Measurements from ENCODE around the gene MOB3C.

Gene MOB3C

DNA sequence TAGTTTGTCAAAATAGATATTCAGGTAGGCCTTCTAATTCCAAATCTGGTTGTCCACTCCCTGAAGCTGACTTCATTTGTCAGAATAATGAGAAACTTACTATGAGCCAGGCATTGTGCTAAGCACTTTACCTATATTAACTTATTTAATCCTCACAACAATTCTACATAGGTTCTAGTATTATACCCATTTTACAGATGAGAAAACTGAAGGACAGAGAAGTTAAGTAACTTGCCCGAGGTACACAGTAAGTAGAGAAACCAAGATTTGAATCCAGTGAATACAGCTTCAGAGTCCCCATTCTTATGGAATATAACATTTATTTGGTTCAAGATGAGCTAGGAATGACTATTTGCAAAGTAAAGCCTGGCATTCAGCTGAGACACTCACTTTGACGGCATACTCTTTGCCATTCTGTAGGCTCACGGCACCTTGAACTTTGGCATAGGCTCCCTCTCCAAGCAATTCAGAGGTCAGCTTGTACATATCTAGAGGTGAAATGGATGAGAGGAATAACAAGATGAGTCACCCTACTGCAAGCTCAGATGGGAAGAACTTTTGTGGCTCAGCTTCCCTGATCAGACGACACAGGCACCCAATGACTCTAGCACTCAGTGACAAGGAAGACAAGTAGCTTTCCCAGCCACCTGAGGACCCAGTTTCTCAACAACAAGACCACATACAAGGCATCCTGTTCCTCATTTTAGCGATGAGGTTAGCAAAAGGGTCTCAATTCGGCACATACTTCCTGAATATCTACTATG, 36.3 kb downstream of the MOB3C start:
- H3K27ac Mint-ChIP-seq, result no peak overlapping the region
- no peaks in the 10 kb centered on the region for H3K27me3 Mint-ChIP-seq
- H3K4me3 Mint-ChIP-seq, result no peak overlapping the region
- H3K4me1 Mint-ChIP-seq, result peaks cover 6% of the 10 kb centered on the region
- no peaks in the 10 kb centered on the region for H3K9me3 Mint-ChIP-seq
- ATAC-seq, result no peak
- peaks cover 66% of the 10 kb centered on the region for H3K36me3 Mint-ChIP-seq

GRCh38 chr1:46577671-46578070, 38.9 kb downstream of the MOB3C start:
- ATAC-seq, result no peak
- Mint-ChIP-seq H3K27ac (no peak overlapping the region), H3K4me3 (no peak overlapping the region), H3K36me3 (peaks cover 57% of the 10 kb centered on the region), H3K4me1 (peaks cover 6% of the 10 kb centered on the region), H3K27me3 (no peaks in the 10 kb centered on the region), H3K9me3 (no peaks in the 10 kb centered on the region)

DNA sequence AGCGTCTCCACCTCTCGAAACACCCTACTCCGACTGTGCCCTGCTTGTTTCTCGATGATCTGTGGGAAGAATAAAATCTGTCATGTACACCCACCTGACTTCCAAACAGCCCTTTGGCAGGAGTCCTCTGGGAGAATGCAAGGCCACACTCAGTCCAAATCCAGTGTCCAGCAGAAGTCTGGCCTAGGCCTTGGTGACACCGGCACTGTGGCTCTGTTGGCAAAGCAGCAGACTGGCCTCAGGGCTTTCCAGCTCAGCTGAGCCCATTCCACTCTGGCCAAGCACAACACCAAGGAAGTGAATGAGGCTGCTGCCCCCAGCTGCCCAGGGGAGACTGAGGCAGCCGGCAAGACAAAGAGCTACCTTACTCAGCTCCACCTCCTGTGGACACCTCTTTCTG, 40.0 kb downstream of the MOB3C start:
- Mint-ChIP-seq H3K27ac (no peak overlapping the region), H3K9me3 (no peaks in the 10 kb centered on the region), H3K36me3 (peaks cover 50% of the 10 kb centered on the region), H3K4me3 (no peak overlapping the region), H3K27me3 (no peaks in the 10 kb centered on the region), H3K4me1 (peaks cover 1% of the 10 kb centered on the region)
- ATAC-seq, result no peak

- Mint-ChIP-seq H3K27me3 (no peaks in the 10 kb centered on the region), H3K9me3 (no peaks in the 10 kb centered on the region), H3K4me3 (no peak overlapping the region), H3K27ac (no peak overlapping the region), H3K4me1 (no peaks in the 10 kb centered on the region), H3K36me3 (peaks cover 45% of the 10 kb centered on the region)
- ATAC-seq, result no peak
Observed at GRCh38 chr1:46575778-46576177, 40.8 kb downstream of the MOB3C start.

DNA sequence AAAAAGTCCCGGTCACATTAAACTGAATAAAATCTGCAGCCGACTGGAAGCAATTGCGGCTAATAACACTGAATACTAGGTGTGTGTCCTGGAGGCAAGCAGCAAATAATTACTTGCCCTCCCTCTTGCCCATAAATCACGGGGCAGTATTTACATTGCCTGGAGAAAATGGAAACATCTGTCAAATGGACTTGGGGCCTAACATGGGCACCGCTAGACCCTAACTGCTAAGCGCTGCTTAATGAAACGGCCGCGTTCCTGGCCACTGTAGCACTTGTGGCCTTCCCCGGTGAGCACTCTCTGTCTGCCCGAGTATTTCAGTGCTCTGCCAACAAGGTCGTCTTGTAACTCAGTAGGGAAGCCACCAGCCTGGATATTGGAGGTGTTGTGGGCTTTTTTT, 41.3 kb downstream of the MOB3C start:
- Mint-ChIP-seq H3K36me3 (peaks cover 41% of the 10 kb centered on the region), H3K4me1 (no peaks in the 10 kb centered on the region), H3K4me3 (no peak overlapping the region), H3K9me3 (no peaks in the 10 kb centered on the region), H3K27ac (no peak overlapping the region), H3K27me3 (no peaks in the 10 kb centered on the region)
- no peak for ATAC-seq

GRCh38 chr1:46571691-46572225, 44.9 kb downstream of the MOB3C start:
- Mint-ChIP-seq H3K27ac (no peak overlapping the region), H3K4me3 (no peak overlapping the region), H3K4me1 (no peaks in the 10 kb centered on the region), H3K9me3 (no peaks in the 10 kb centered on the region), H3K27me3 (no peaks in the 10 kb centered on the region), H3K36me3 (peaks cover 54% of the 10 kb centered on the region)
- no peak for ATAC-seq

GRCh38 chr1:46569884-46570725, 46.5 kb downstream of the MOB3C start:
- no peaks in the 10 kb centered on the region for H3K9me3 Mint-ChIP-seq
- ATAC-seq, result no peak
- H3K4me1 Mint-ChIP-seq, result no peaks in the 10 kb centered on the region
- peaks cover 52% of the 10 kb centered on the region for H3K36me3 Mint-ChIP-seq
- no peaks in the 10 kb centered on the region for H3K27me3 Mint-ChIP-seq
- H3K4me3 Mint-ChIP-seq, result no peak overlapping the region
- H3K27ac Mint-ChIP-seq, result no peak overlapping the region

DNA sequence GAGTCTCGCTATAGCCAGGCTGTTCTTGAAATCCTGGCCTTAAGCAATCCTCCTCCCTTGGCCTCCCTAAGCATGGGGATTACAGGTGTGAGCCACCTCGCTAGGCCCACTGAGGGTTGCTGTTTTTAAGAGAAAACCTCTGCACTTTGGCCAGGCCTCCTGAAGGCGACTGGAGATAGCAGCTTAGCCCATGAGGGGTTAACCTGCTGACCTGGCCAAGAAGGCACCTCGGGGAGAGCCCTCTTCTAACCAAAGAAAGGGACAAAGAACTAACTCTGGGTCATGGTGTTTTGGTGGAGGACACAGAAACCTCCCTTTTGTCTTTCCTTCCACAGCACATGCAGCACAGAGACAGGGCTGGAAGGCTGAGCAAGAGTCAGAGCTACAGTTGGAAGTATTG, 47.5 kb downstream of the MOB3C start:
- Mint-ChIP-seq H3K27ac (no peak overlapping the region), H3K4me1 (no peaks in the 10 kb centered on the region), H3K36me3 (peaks cover 50% of the 10 kb centered on the region), H3K9me3 (no peaks in the 10 kb centered on the region), H3K27me3 (no peaks in the 10 kb centered on the region), H3K4me3 (no peak overlapping the region)
- ATAC-seq, result no peak

DNA sequence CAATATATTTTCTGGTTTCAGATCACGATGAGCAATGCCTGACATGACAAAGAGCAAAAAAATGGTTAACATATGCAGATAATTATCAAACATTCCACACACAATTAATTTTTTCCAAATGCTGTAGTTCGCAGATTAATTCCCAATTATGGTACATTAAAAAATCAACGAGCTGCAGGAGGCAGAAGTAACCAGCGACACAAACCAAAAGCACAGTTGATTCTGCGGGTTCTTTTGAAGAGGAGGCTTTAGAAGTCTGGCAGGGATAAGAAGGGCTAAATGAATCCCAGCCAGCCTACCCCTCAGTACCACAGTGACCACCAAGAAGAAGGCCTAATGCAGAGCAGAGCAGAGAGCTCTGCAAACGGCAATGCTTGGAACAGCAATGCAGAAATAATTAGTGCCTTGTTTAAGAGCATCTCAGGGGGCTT, 48.1 kb downstream of the MOB3C start:
- Mint-ChIP-seq H3K4me3 (no peak overlapping the region), H3K9me3 (no peaks in the 10 kb centered on the region), H3K27me3 (no peaks in the 10 kb centered on the region), H3K36me3 (peaks cover 53% of the 10 kb centered on the region), H3K27ac (no peak overlapping the region), H3K4me1 (no peaks in the 10 kb centered on the region)
- ATAC-seq, result no peak

GRCh38 chr1:46563341-46563740, 53.3 kb downstream of the MOB3C start:
- Mint-ChIP-seq H3K27me3 (no peaks in the 10 kb centered on the region), H3K4me3 (no peak overlapping the region), H3K27ac (no peak overlapping the region), H3K36me3 (peaks cover 77% of the 10 kb centered on the region), H3K4me1 (no peaks in the 10 kb centered on the region), H3K9me3 (no peaks in the 10 kb centered on the region)
- no peak for ATAC-seq

DNA sequence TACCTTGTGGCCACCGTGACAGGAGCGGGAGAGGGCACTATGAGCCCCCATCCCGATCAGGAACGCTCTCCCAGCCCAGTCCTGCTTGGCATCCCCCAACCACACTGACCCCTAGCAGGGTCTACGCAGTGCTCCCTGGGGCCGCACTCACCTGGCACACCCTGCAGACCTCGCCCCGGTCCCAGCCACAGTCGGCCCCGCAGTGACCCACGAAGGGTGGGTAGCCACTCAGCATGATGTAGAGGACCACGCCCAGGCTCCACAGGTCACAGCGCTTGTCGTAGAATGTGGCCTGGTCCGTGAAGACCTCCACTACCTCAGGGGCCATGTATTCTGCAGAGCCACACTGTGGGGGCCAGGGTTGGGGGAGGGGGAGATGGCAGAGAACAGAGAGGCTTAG, 54.1 kb downstream of the MOB3C start:
- no peak for ATAC-seq
- no peak overlapping the region for H3K4me3 Mint-ChIP-seq

GRCh38 chr1:46558966-46559365, 57.6 kb downstream of the MOB3C start:
- Mint-ChIP-seq H3K36me3 (peaks cover 51% of the 10 kb centered on the region), H3K9me3 (no peaks in the 10 kb centered on the region), H3K4me1 (no peaks in the 10 kb centered on the region), H3K27ac (no peak overlapping the region), H3K4me3 (no peak overlapping the region), H3K27me3 (no peaks in the 10 kb centered on the region)
- no peak for ATAC-seq

More for the DNA sequence above, 54.1 kb downstream of the MOB3C start:
- no peak overlapping the region for H3K27ac Mint-ChIP-seq
- no peaks in the 10 kb centered on the region for H3K4me1 Mint-ChIP-seq
- H3K27me3 Mint-ChIP-seq, result no peaks in the 10 kb centered on the region
- H3K36me3 Mint-ChIP-seq, result peaks cover 75% of the 10 kb centered on the region
- no peaks in the 10 kb centered on the region for H3K9me3 Mint-ChIP-seq

GRCh38 chr1:46558141-46558963, 58.3 kb downstream of the MOB3C start:
- H3K4me1 Mint-ChIP-seq, result no peaks in the 10 kb centered on the region
- H3K27ac Mint-ChIP-seq, result no peak overlapping the region
- no peak for ATAC-seq
- H3K36me3 Mint-ChIP-seq, result peaks cover 47% of the 10 kb centered on the region
- H3K27me3 Mint-ChIP-seq, result no peaks in the 10 kb centered on the region
- H3K9me3 Mint-ChIP-seq, result no peaks in the 10 kb centered on the region
- H3K4me3 Mint-ChIP-seq, result no peak overlapping the region
